A549 (cell line): ENCODE data around the gene MXI1. TPM values are rescaled to one million over a fixed set of nuclear protein-coding genes. Genes with fewer than 3 reads are reported as not detected.

Source experiments
- ATAC-seq, 2 experiments: fragments of 200-7000 bp in 1 of 2; fragments of >200 bp in 1 of 2; cut with Nextera tagmentation in 1 of 2; cut with Tn5 transposase in 1 of 2; 3 replicates each; pipeline versions ENCODE4 v1.8.0 to v1.9.1; 2018 to 2020; ENCODE audit warnings: mild to moderate bottlenecking in 1 of 2, moderate library complexity in 1 of 2
- CTCF ChIA-PET: fragments of 300-600 bp; sonication (Branson Sonifier 250); formaldehyde crosslinking; extraction: SDS; loops from one replicate; lab custom pipeline; 2021; ENCODE audit warnings: antibody characterized with exemption, inconsistent platforms; lab: Yijun Ruan, JAX
- POLR2A ChIA-PET: fragments of 350-600 bp; formaldehyde crosslinking; extraction: SDS; loops from one replicate; lab custom pipeline; 2021; ENCODE audit warnings: antibody characterized with exemption, inconsistent platforms; lab: Yijun Ruan, JAX
- DNase-seq, 2 experiments: peaks; one replicate each; pipeline versions ENCODE4 v3.0.0 to v3.0.0-alpha.2; 2011 to 2016; ENCODE audit warnings: low read depth in 1 of 2, low spot score in 1 of 2
- FAIRE-seq: peaks from 2 replicates; lab custom pipeline; 2011; peaks lifted over from hg19 to GRCh38; lab: Jason Lieb, UNC
- H3K27ac ChIP-seq, 2 experiments: fragments of >200 bp; sonication (Bioruptor Twin); formaldehyde crosslinking; 3 replicates each; pipeline ENCODE4 v1.5.1; 2016 to 2017
- H3K4me1 ChIP-seq: fragments of >200 bp; sonication (Bioruptor Twin); formaldehyde crosslinking; 3 replicates; pipeline ENCODE4 v1.6.1; 2016
- H3K4me2 ChIP-seq: fragments of >200 bp; sonication (Bioruptor Twin); formaldehyde crosslinking; 3 replicates; pipeline ENCODE4 v1.6.1; 2016
- H3K4me3 ChIP-seq: fragments of >200 bp; sonication (Bioruptor Twin); formaldehyde crosslinking; 3 replicates; pipeline ENCODE4 v1.5.1; 2016
- H3K9me3 ChIP-seq: fragments of >200 bp; sonication (Bioruptor Twin); formaldehyde crosslinking; 3 replicates; pipeline ENCODE4 v1.6.1; 2016
- ATOH8 ChIP-seq: fragments of 250-450 bp; sonication (Bioruptor Pico); IDR thresholded peaks from 2 replicates; pipeline ENCODE4 v1.5.0; 2020; ENCODE audit warnings: low read depth, mild to moderate bottlenecking, moderate library complexity
- BHLHE40 ChIP-seq: IDR thresholded peaks from 2 replicates; pipeline ENCODE4 v1.6.1; 2012; ENCODE audit warnings: low read depth, low read length, inconsistent platforms
- CBX8 ChIP-seq: fragments of 200-600 bp; sonication (generic); IDR thresholded peaks from 2 replicates; pipeline ENCODE4 v1.6.1; 2016
- CHD4 ChIP-seq: fragments of 200-600 bp; sonication (generic); IDR thresholded peaks from 2 replicates; pipeline ENCODE4 v1.6.1; 2016; ENCODE audit warnings: antibody characterized with exemption, mild to moderate bottlenecking, borderline replicate concordance
- EHF ChIP-seq: fragments of 250-450 bp; sonication (Bioruptor Pico); IDR thresholded peaks from 2 replicates; pipeline ENCODE4 v1.5.0; 2020; ENCODE audit warnings: mild to moderate bottlenecking
- FOSB ChIP-seq: fragments of 250-450 bp; sonication (Bioruptor Pico); IDR thresholded peaks from 2 replicates; pipeline ENCODE4 v1.5.0; 2020; ENCODE audit warnings: mild to moderate bottlenecking, moderate library complexity
- GATA3 ChIP-seq: IDR thresholded peaks from 2 replicates; pipeline ENCODE4 v1.6.1; 2012; ENCODE audit warnings: borderline replicate concordance
- HES2 ChIP-seq: fragments of >200 bp; sonication (Bioruptor Twin); formaldehyde crosslinking; IDR thresholded peaks from 2 replicates; pipeline ENCODE4 v1.6.1; 2016
- HEYL ChIP-seq: fragments of 250-450 bp; sonication (Bioruptor Pico); IDR thresholded peaks from 2 replicates; pipeline ENCODE4 v1.8.0; 2021; ENCODE audit warnings: mild to moderate bottlenecking, moderate library complexity
- HMGXB4 ChIP-seq: fragments of 250-450 bp; sonication (Bioruptor Pico); IDR thresholded peaks from 2 replicates; pipeline ENCODE4 v1.5.0; 2021; ENCODE audit warnings: mild to moderate bottlenecking, moderate library complexity, borderline replicate concordance
- HOXA7 ChIP-seq: fragments of 250-450 bp; sonication (Bioruptor Pico); IDR thresholded peaks from 2 replicates; pipeline ENCODE4 v1.5.0; 2020; ENCODE audit warnings: mild to moderate bottlenecking, moderate library complexity
- JUN ChIP-seq, 2 experiments: fragments of >200 bp; sonication (Bioruptor Twin); formaldehyde crosslinking; IDR thresholded peaks; 2 replicates in 1 of 2; 3 replicates in 1 of 2; pipeline ENCODE4 v1.6.1; 2016 to 2017
- JUNB ChIP-seq: fragments of >200 bp; sonication (Bioruptor Twin); formaldehyde crosslinking; IDR thresholded peaks from 2 replicates; pipeline ENCODE4 v1.6.1; 2016
- MAZ ChIP-seq: fragments of 150-350 bp; IDR thresholded peaks from 2 replicates; pipeline ENCODE4 v1.6.1; 2014; ENCODE audit warnings: antibody characterized with exemption, low read depth, low read length, borderline replicate concordance
- MYC ChIP-seq: IDR thresholded peaks from 2 replicates; pipeline ENCODE4 v1.6.1; 2012; ENCODE audit warnings: mild to moderate bottlenecking, inconsistent platforms, low read length, improper control_type of control experiment, borderline replicate concordance
- NFE2L2 ChIP-seq: fragments of 150-350 bp; conservative IDR thresholded peaks from 2 replicates; pipeline ENCODE4 v1.6.1; 2014; ENCODE audit warnings: low read length
- NR3C1 ChIP-seq: fragments of >200 bp; sonication (Bioruptor Twin); formaldehyde crosslinking; IDR thresholded peaks from 3 replicates; pipeline ENCODE4 v1.6.1; 2017
- POLR2AphosphoS2 ChIP-seq: conservative IDR thresholded peaks from 2 replicates; pipeline ENCODE4 v1.6.1; 2012; ENCODE audit warnings: low read length, improper control_type of control experiment, inconsistent platforms
- TP53 ChIP-seq: fragments of 250-450 bp; sonication (Bioruptor Pico); IDR thresholded peaks from 2 replicates; pipeline ENCODE4 v1.5.0; 2021; ENCODE audit warnings: mild to moderate bottlenecking, moderate library complexity
- ZFP36 ChIP-seq: fragments of 450-650 bp; IDR thresholded peaks from 2 replicates; pipeline ENCODE4 v1.6.1; 2014; ENCODE audit warnings: borderline replicate concordance; ENCODE audit not compliant: partially characterized antibody
- WGBS: methylation state at CpG from one replicate; pipeline ENCODE4 v1.1.6; 2017; ENCODE audit errors: missing lambda C conversion rate; 5-methylcytosine and 5-hydroxymethylcytosine counted together
- polyA plus RNA-seq, 4 experiments: library from polyadenylated mRNA; depleted of rRNA in 3 of 4; stranded (reverse); fragments of >200 nt; fragmentation: RNase III in 1 of 4; extraction: RNeasy Plus Mini Kit Qiagen cat#74134 plus additional on column Dnase treatment in 1 of 4; gene quantifications; 2 replicates in 3 of 4; 3 replicates in 1 of 4; pipeline ENCODE4 v1.2.3, GENCODE V29; 2011 to 2017
- TF ChIP-seq, protein P1 (sequence below): IDR thresholded peaks from 2 replicates; pipeline ENCODE4 v1.6.1; 2012; ENCODE audit warnings: low read depth, borderline replicate concordance
- TF ChIP-seq, protein P2 (sequence below): fragments of >200 bp; sonication (Bioruptor Twin); formaldehyde crosslinking; IDR thresholded peaks from 3 replicates; pipeline ENCODE4 v1.6.1; 2016

The MXI1 gene
- polyA plus RNA-seq, 2 of the 4 experiments (the other 2 are of a cell fraction), result 7.1 to 15.7 TPM

- TF ChIP-seq HMGXB4 (CRISPR knock-in tag) (no peak), GATA3 (no peak), ZFP36 (no peak), CHD4 (no peak), EHF (CRISPR knock-in tag) (no peak), ATOH8 (CRISPR knock-in tag) (no peak), CBX8 (no peak), NFE2L2 (no peak)
- TF ChIP-seq, protein P1, sequence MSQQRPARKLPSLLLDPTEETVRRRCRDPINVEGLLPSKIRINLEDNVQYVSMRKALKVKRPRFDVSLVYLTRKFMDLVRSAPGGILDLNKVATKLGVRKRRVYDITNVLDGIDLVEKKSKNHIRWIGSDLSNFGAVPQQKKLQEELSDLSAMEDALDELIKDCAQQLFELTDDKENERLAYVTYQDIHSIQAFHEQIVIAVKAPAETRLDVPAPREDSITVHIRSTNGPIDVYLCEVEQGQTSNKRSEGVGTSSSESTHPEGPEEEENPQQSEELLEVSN, result no peak
- ATAC-seq (no peak), FAIRE-seq (no peak), DNase-seq (peak in 1 of 2 experiments; percentile 10)
- H3K4me2 ChIP-seq, result no peak overlapping the region
- ChIA-PET POLR2A (interaction anchor here (1.8 kb wide), 1 partner anchor 63 kb away, joined by 10 read pairs; no protein-coding TSS in a partner anchor), CTCF (interaction anchor here (0.6 to 3.4 kb wide), 6 partner anchors 9 to 280 kb away, joined by 3 to 31 read pairs (median 6); no protein-coding TSS in a partner anchor)
- 81% methylated on average over 4 of the region's 4 CpGs for WGBS
- no peaks in the 10 kb centered on the region for H3K9me3 ChIP-seq
- H3K4me3 ChIP-seq, result no peak overlapping the region
- no peaks in the 10 kb centered on the region for H3K4me1 ChIP-seq
- no peak overlapping the region for H3K27ac ChIP-seq
Observed at GRCh38 chr10:110273474-110273873, 66.1 kb downstream of the MXI1 start.

DNA sequence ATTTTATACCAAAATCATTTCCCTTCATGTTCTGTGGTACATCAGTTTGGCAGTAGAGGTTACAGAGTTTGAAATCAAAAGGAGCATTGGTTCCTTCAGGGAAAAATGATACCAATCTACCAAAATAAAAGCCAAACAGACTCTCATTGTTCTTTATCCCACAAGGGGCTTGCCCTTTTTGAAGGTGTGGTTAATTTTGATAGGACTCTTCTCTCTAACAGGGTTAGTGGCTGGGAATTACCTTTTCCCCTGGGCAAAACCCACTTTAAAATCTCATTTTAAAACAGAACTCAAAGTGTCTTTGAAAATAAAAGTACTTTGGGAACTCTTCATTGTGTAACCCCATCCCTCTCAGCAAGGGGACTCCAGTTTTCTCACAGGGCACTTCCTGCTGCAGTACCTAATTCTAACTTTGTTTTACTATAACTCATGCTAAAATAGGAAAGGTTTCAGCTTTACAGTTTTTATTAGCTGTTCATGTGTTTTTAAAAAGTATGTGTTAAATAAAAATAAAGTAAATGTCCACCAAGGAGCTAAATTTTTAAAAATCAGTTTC is 66.7 kb downstream of the MXI1 start:
- ATAC-seq (no peak), FAIRE-seq (no peak), DNase-seq (no peak)
- Histone ChIP-seq H3K4me3 (no peak overlapping the region), H3K4me1 (0 out of 3 replicates have a peak, but pooled peaks cover 1% of the 10 kb centered on the region), H3K9me3 (no peaks in the 10 kb centered on the region), H3K4me2 (no peak overlapping the region), H3K27ac (no peak overlapping the region)
- POLR2A ChIA-PET, result interaction anchor here (1.8 kb wide), 1 partner anchor 63 kb away, joined by 10 read pairs; no protein-coding TSS in a partner anchor
- no peak for TF ChIP-seq HEYL (CRISPR knock-in tag)
- TF ChIP-seq HES2, result no peak
- TF ChIP-seq BHLHE40, result no peak
- TF ChIP-seq JUN (IDR thresholded peaks at IDR 0.05), result no peak
- TF ChIP-seq EHF (CRISPR knock-in tag), result no peak
- TF ChIP-seq JUNB, result no peak
- TF ChIP-seq HOXA7 (CRISPR knock-in tag), result no peak
- TF ChIP-seq, protein P2, sequence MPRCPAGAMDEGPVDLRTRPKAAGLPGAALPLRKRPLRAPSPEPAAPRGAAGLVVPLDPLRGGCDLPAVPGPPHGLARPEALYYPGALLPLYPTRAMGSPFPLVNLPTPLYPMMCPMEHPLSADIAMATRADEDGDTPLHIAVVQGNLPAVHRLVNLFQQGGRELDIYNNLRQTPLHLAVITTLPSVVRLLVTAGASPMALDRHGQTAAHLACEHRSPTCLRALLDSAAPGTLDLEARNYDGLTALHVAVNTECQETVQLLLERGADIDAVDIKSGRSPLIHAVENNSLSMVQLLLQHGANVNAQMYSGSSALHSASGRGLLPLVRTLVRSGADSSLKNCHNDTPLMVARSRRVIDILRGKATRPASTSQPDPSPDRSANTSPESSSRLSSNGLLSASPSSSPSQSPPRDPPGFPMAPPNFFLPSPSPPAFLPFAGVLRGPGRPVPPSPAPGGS, result no peak
- TF ChIP-seq FOSB (CRISPR knock-in tag), result no peak
- TF ChIP-seq MYC, result no peak
- no peak for TF ChIP-seq NR3C1
- no peak for TF ChIP-seq POLR2AphosphoS2
- no peak for TF ChIP-seq CHD4
- TF ChIP-seq TP53 (CRISPR knock-in tag), result no peak
- TF ChIP-seq MAZ, result no peak
- CTCF ChIA-PET, result interaction anchor here (0.6 to 3.4 kb wide), 6 partner anchors 9 to 390 kb away, joined by 3 to 31 read pairs (median 4); no protein-coding TSS in a partner anchor
